ENCODE measurements around the gene PPFIA4. TPM values are rescaled to one million over a fixed set of nuclear protein-coding genes. Genes with fewer than 3 reads are reported as not detected.

The PPFIA4 gene
- total RNA-seq, 1 experiment from 2014 or later = 10.8 TPM

- Histone ChIP-seq H3K4me1 (ENCODE audit: control insufficient read depth in 1 of 2, insufficient read depth in 2 of 2, low read length in 2 of 2) (no peaks in the 10 kb centered on the region), H3K9me2 (ENCODE audit: insufficient read depth) (no peaks in the 10 kb centered on the region), H4K20me1 (ENCODE audit: insufficient read depth) (no peaks in the 10 kb centered on the region), H3K79me2 (ENCODE audit: insufficient read depth, low read length) (peaks cover 51% of the 10 kb centered on the region), H3K9ac (ENCODE audit: low read length) (no peak overlapping the region), H3K4me3 (replicated peaks in 1 of 2; ENCODE audit: low read depth in 1 of 2, low read length in 2 of 2) (no peak overlapping the region), H3K27ac (ENCODE audit: low read depth, low read length) (no peak overlapping the region), H3K36me3 (ENCODE audit: control insufficient read depth in 1 of 2, insufficient read depth in 2 of 2, low read length in 2 of 2) (peaks cover 68 to 72% of the 10 kb centered on the region in 2 experiments), H3K9me3 (ENCODE audit: control insufficient read depth in 1 of 2, insufficient read depth in 1 of 2, low read depth in 1 of 2, low read length in 2 of 2) (no peaks in the 10 kb centered on the region), H2AFZ (ENCODE audit: low read depth, low read length, poor library complexity, severe bottlenecking) (no peak overlapping the region), H3K27me3 (ENCODE audit: insufficient read depth, low read length) (no peaks in the 10 kb centered on the region), H3K4me2 (ENCODE audit: low read length) (no peak overlapping the region)
- ChIA-PET CTCF (no interaction called here), RAD21 (ENCODE audit: low non-redundant PET in 1 of 2, low total read pairs in 2 of 2, uncharacterized antibody in 2 of 2, unreplicated experiment in 2 of 2) (no interaction called here), POLR2A (no interaction called here)
- TF ChIP-seq YY1 (IDR thresholded peaks at IDR 0.05; ENCODE audit: extremely low read depth, insufficient replicate concordance, low read depth, low read length) (no peak), ATF3 (IDR thresholded peaks at IDR 0.05) (no peak), POLR2AphosphoS5 (IDR thresholded peaks at IDR 0.05; ENCODE audit: low read depth, low read length) (no peak), REST (IDR thresholded peaks at IDR 0.05; ENCODE audit: low read depth) (no peak), FOSL1 (IDR thresholded peaks at IDR 0.05; ENCODE audit: low read depth) (no peak), EGR1 (IDR thresholded peaks at IDR 0.05; ENCODE audit: low read depth) (no peak), CBX3 (IDR thresholded peaks at IDR 0.05; ENCODE audit: low read depth) (no peak), SP1 (IDR thresholded peaks at IDR 0.05; ENCODE audit: low read depth) (no peak), MAX (IDR thresholded peaks at IDR 0.05) (no peak), ELF1 (IDR thresholded peaks at IDR 0.05; ENCODE audit: borderline replicate concordance, low read depth) (no peak), ZNF274 (IDR thresholded peaks at IDR 0.05; ENCODE audit: low read depth, low read length) (no peak), CEBPB (IDR thresholded peaks at IDR 0.05; ENCODE audit: low read depth) (no peak), EZH2 (IDR thresholded peaks at IDR 0.05) (no peak), EZH2phosphoT487 (IDR thresholded peaks at IDR 0.05; ENCODE audit: borderline replicate concordance) (no peak), ZFX (IDR thresholded peaks at IDR 0.05) (no peak), SIN3A (IDR thresholded peaks at IDR 0.05; ENCODE audit: low read depth) (no peak), ZBTB33 (IDR thresholded peaks at IDR 0.05; ENCODE audit: extremely low read depth, insufficient replicate concordance, low read length) (no peak), POLR2A (IDR thresholded peaks at IDR 0.05; ENCODE audit: borderline replicate concordance, extremely low read depth, insufficient read depth, insufficient read length) (no peak), CTCF (IDR thresholded peaks at IDR 0.05 in 2 of 3, conservative IDR thresholded peaks at IDR 0.05 in 1 of 3; ENCODE audit: borderline replicate concordance in 1 of 3, insufficient read depth in 1 of 3, low read depth in 2 of 3, low read length in 2 of 3) (no peak), SRF (IDR thresholded peaks at IDR 0.05; ENCODE audit: low read depth) (no peak)
- intact Hi-C loops (cut with micrococcal nuclease) = no loop called here
- DNase-seq (ENCODE audit: low read depth, low spot score) = no peak
- ATAC-seq = no peak
- BruUV-seq (replicated peaks) = no TSS peak
Observed at GRCh38 chr1:203017061-203017460, 9.2 kb upstream of the PPFIA4 start.

Data from HCT116 (cell line).